HT1080 (cell line): ENCODE data around the gene KCNIP1. TPM values are rescaled to one million over a fixed set of nuclear protein-coding genes. Genes with fewer than 3 reads are reported as not detected.
A peak's percentile ranks its signal among the peaks of the same experiment; 100 is the strongest.
"Not testable (repeated sequence)": the region's sequence is repeated elsewhere in the genome, so short reads cannot be mapped to it uniquely, and the experiment has no call there.

Experiments
- DNase-seq: peaks from one replicate; pipeline ENCODE4 v3.0.0-alpha.2; 2015; ENCODE audit warnings: low read depth
- total RNA-seq: library from RNA; depleted of rRNA; stranded (reverse); fragments of >200 nt; shearing (Covaris generic); gene quantifications from 2 replicates; pipeline ENCODE4 v1.2.3, GENCODE V29; 2014

Gene KCNIP1
- total RNA-seq, 1 experiment from 2014 or later = not detected

DNA sequence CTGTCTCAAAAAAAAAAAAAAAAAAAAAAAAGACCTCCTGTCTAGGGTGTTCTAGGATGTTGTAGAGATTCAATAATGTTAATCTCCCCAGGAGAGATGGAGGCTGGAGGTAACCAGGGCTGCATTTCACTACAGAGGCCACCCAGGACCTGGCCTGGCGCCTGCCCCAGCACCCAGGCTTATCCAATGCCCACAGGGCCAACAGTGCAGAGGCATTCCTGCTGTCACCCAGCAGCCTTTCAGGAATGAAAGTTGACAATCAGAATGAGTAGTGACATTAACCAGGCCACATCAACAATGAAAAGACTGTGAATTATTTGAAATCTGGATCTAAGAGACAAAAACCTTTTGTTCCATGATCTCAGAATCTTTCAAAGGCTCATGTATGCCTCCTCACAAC, 243.5 kb downstream of the KCNIP1 start:
- no peak for DNase-seq

DNA sequence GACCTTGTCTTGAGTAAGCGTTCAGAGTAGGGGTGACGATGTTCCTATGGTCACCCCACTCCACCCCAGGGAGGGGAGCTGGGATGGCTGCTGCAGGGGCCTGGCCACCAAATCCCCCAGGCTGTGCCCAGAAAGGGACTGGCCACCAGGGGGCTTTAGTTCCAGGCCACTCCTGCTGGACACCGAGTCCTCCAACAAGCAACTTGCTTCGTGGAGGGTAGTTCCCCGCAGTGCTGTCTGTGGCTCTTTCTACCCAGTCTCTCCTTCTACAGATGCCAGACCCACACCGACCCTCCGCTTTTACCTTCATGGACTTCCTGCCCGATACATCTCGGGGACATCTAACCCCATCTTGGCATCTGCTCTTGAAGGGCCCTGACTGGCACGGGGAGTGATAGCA, 244.0 kb downstream of the KCNIP1 start:
- peak; percentile 11 for DNase-seq

DNA sequence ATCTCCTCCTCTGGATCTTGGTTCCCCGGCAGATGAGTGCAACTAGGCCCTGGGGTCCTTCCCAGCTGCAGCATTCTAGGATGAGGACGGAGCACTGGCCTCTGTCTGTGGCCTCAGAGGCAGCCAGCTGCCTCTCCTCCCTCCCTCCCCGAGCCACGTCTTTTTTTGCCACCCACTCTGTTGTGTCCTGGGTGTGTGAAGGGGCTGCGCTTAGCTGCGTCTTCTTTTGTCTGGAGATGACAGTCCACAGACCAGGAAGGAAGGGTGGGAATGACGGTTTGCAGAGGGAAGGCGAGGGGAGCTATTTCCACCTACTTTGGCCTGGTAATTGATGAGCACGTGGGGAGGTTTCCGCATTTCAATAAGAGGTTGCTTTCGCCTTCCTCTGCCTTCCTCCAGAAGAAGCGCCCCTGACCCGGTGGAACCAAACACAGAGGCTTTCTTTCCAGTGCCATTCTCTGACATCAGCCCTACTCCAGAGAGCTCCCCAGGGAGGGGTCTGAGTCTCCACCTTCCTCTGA, 245.2 kb downstream of the KCNIP1 start:
- DNase-seq = no peak

DNA sequence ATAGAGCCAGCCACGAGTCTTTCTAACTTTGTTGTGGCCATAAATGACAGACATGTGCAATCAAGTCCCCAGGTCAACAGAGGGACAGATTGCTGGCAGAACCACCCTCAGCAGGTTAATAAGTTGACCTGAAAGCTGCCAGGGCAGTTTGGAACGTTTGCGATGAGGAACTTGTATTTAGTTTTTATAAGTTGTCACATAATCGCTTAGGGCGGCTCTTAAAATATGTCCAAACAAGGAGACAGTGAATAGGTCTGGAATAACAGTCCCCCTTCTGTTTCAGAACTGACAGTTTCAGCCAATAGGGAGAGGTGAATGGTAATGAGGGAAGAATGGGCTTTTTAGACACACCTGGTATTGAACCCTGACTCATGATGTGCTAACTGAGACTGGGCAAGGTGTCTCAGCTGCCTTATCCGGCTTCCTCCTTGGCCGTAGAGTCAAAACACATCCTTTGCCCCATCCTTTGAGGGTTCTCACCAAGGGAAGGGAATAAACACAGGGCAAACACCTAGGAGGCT, 246.2 kb downstream of the KCNIP1 start:
- no peak for DNase-seq

DNA sequence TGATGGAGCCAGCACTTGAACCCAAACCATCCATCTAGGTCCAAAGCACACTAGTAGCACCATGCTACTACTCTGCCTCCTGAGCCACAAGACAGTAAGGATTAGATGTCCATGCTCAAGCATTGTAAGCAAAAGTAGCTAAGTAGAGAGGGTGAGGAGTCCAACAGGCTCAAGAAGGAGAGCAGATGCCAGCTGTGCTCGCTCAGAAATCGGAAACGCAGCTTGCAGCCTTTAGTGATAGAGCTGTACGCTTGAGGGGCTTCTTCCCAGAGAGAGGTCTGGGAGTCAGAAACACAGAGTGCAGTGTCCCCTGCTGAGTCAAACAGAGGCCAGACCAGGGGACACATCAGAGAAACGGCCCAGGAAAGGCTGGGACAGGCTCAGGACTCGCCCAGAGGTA, 247.0 kb downstream of the KCNIP1 start:
- DNase-seq = no peak

DNA sequence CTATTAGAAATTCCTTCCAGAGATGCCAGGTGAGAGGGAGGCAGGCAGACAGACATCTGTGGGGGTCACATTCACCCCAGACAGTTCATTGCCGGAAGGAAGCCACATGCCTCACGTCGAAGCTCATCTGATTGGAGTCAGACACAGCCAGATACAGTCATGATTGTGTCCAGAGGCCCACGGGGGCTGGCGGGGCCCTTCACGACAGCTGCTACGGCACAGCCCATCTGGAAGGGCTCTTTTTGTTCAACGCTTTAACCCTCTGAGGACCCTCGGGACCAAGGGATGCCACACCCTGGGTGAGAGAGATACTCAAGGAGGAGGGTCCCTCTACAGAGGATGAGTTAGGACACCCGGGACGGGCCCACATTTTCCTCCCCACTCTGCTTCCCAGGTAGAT, 247.8 kb downstream of the KCNIP1 start:
- no peak for DNase-seq

DNA sequence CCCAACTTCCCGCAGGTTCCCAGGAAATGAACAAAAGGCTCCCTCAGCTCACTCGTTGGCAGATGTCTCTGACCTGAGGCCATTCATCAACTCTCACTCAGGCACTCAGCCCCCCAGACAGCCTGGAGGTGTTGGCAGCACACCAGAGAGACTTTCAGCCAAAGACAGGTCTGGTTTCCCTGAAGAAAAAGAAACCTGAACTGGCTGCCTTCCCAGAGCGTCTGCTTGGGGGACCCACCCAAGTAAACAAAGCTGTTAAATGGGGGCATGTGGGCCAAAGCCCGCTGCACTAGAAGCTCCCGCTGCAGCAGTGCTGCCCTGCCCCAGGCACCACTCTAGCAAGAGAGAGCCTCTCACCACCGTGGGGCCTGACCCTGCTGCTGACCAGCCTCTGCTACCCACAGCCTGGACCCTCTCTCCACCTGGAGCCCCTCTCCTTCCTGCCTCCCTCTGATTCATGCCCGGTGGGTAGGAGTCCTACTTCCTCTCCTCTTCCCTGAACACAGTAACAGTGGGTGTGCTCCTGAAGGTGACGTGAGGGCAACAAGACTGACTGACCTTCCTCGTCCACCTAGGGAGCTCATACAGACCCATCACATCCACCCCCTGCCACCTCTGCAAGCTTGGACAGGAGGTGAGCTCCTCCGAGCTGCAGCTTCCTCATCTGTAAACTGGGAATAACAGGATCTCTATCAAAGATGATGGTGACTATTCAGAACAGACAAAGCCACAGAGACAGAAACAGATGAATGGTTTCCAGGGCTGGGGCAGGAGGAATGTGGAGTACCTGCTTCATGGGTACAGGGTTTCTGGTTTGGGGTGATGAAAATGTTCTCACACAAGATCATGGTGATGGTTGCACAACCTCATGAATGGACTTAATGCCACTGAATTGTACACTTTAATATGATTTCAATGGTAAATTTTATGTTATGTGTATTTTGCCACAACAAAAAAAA, 248.7 kb downstream of the KCNIP1 start:
- DNase-seq = no peak

DNA sequence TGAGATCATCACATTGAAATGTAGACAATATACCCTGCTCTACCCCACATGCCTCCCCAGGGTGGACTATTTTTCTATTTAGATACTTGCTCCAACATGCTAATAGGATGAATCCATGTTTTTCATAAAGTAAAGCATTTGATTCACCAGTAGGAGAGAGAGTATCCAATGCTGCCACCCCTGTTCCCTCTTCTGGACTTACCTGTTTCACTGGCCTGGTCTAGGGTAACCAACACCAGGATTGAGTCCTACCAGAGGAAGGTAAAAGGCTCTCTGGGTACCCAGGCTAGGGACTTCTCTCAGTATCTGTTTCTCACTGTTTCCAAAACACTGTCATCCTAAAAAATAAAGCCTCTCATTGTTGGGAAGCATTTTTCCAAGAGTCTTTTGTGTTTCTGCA, 249.5 kb downstream of the KCNIP1 start:
- no peak for DNase-seq

DNA sequence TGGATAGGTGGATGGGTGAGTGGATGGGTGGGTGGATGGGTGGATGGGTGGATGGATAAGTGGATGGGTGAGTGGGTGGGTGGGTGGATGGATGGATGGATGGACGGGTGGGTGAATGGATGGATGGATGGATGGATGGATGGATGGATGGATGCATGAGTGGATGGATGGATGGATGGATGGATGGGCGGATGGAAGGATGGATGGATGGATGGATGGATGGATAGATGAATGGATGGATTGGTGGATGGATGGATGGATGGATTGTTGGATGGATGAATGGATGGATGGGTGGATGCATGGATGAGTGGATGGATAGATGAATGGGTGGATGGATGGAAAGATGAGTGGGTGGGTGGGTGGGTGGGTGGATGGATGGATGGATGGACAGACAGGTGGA, 250.7 kb downstream of the KCNIP1 start:
- DNase-seq = not testable (repeated sequence)

DNA sequence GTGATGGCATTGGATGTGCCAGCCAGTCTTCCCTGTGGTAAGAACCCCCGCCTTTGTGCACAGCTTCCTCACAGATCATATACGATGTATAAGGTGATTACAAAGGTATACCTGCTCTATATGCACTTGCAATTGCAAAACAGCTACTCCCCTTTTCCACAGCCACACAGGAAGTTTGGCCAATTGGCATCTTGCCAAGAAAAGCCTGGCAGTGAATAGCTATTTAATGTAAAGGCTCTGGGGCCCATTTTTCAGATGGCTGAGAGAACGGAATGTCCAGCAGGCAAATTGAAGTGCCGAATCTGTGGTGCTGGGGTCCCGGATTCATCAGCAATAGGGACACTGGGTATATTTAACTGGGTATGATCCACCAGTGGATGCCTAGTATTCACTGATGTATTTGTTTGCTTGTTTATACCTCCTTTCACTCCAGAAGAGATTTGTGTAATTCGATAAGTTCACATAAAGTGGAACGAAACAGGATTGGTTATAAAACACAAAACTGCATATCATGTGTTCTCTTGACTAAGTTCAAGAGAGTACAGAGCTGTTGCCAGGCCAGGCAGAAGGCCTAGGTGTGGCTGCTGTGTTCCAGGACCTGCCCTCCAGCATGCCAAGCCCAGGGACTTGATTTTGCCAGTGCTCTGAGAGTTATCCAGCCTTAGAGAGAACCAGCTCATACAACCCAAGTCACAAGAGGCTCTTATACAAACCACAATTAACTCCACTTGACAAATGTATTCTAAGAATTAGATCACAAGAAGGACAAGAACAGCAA, 252.0 kb downstream of the KCNIP1 start:
- no peak for DNase-seq

DNA sequence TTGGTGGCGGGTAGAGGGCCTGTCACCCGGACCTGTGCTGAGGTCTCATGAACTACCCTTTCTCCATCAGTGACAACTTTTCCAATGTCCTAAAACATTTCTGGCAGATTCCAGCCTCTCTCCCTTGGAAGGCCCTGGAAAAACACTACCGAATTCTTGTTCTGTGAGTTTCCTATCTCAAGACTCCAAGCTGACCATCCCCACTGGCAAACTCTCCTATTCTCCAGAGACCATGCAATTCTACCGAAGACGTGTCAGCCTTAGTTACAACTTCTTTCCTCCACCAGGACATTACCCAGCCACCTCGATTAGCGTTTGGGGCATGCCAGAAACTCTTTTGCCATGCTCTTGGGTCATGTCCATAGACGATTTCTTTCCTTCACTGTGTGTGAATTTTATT, 252.9 kb downstream of the KCNIP1 start:
- no peak for DNase-seq

DNA sequence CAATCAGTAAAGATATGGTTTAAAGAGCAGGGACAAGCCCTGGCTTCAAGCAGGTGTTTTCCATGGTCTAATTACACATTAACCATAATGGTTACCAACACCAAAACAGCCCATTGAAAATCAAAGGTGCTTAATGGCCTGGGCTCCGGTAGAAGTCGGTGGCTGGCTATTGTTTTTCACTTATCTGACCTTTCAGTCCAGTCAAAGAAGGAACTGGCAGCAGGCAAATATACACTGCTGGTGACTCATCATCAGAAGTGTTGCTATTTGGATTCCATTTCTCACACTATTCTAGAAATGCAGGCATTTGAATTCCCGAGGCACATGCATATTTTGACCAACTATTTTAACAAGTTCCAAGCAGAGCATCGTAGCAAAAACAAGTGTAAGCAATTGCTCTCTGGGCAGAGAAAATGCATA, 253.4 kb downstream of the KCNIP1 start:
- no peak for DNase-seq

DNA sequence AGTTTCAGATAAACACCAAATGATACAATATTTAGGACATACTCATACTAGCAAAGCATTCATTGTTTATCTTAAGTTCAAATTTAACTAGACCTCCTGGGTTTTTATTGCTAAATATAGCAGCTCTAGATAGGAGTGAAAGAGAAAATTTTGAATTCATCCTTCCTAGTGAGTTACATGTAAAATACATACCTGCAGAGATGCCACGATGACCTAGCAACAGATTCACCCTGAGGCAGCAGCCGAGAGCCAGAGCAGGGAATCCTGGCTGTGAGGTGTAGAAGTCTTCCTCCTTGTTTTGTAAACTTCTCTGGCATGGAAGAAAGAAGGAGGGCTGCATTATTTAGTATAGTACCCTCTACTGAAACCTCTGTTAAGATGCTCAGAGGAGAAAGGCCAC, 253.8 kb downstream of the KCNIP1 start:
- DNase-seq = no peak

DNA sequence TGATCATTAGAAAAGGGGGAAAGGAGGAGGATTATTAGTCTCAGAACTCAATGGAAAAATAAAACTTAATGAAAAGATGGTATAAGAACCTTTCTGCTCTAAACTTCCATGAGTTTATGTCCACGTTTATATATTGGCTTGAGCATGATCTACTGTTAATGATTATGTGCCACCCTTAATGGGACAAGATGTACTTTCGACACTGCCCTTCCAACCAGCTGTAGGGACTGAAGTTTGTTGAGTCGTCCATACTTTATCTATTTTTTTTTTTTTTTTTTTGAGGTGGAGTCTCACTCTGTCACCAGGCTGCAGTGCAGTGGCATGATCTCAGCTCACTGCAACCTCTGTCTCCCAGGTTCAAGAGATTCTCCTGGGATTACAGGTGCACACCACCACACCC, 254.7 kb downstream of the KCNIP1 start:
- DNase-seq = no peak

DNA sequence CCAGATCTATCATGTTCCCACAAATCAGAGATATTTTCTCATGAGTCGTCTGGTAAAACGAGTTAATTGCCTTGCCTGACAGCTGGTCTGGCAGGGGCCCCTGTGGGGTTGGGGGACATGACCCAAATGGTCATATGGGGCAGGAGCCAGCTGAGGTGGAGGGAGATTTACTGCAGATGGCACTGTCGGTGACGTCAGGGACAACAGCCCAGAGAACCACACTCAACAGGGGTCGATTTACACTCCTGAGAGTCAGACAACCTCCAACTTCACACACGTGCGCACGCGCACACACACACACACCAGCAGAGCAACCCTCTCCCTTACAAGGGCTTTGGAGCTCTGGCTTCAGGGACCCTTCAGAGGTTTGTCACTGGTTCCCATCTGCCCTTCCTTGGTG, 256.3 kb downstream of the KCNIP1 start:
- DNase-seq = no peak

DNA sequence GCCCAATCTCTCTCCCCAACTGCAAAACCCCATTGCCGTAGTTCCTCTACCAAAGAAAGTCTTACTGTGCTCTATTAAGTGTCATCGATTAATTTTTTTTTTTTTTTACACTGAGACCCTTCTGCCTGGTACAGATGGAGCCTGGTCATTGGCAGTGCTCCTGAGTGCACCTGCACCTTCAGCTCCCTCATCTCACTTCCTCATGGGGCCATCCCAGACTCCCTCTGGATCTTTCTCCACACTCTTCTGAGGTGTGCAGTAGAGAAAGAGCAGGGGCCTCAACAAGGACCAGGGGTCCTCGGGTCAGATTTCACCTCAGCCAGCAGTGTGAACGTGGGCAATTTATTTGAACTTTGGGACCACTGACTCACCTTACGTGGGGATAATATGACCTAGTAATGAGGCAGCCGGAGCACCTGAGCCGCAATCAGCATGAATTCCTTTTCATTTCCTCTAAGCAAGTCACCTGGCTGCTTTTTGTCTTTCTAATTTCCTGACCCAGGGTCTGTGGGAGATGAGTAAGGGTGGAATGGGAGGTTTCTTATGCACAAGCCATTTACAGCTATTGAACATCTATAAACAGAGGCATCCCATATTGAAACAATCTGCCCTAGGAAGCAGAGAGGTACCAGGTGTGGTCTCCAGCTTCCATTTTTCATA, 257.4 kb downstream of the KCNIP1 start:
- no peak for DNase-seq

DNA sequence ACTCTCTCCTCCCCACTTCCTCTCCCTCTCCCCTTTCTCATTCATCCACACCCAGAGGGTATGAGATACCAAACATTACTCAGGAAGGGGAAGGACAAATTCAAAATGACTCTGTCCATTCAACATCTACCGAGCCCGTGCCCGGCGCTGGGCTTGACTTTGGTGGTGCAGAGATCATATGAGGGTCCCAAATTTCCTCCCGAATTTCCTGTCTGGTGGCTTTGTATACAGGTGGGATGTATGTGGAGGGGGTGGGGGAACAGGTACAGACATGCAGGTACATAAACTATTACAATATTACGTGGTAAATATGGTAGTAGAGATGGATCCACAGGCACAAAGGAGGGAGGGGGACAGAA, 257.9 kb downstream of the KCNIP1 start:
- DNase-seq = no peak

DNA sequence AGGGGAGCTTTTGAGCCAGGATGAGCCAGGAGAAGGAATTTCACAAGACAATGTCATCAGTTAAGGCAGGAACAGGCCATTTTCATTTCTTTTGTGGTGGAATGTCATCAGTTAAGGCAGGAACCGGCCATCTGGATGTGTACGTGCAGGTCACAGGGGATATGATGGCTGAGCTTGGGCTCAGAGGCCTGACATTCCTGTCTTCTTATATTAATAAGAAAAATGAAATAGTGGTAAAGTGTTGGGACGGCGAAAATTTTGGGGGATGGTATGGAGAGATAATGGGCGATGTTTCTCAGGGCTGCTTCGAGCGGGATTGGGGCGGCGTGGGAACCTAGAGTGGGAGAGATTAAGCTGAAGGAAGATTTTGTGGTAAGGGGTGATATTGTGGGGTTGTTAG, 258.5 kb downstream of the KCNIP1 start:
- DNase-seq = not testable (repeated sequence)

DNA sequence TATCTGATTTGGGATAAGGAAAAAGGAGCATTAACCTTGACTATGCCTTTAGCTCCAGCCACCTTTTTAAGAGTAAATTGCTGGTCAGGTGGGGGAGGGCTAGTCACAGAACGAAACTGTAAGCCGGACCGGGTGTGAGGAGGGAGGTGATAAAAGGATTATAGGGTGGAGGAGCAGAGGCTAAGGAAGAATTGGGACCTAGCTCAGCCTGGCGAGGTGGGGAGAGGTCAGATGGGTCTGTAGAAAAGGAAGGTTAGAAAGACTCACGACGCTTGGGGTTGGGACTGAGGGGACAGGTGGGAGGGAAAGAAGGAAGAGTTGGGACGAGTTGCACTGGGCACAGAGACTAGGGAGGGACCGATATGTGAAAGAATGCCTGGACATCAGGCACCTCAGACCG, 262.0 kb downstream of the KCNIP1 start:
- not testable (repeated sequence) for DNase-seq

DNA sequence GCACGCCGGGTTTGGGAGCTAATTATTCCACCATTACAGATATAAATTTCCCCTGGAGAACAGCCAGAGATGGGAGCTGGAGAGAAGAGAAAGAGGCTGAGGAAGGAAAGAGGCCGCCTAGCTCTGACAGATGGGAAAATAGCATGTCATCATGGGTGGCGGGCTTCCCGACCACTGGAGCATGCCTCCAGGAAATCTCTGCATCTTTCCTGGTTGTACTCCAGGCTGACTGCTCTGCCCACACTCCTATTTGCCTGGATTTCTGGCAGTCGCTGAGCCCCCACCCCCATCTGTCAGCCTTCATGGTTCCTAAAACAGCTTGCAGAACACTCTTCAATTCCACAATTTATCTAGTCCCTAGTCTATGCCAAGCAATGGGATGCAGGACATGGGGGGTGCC, 265.4 kb downstream of the KCNIP1 start:
- DNase-seq = no peak

DNA sequence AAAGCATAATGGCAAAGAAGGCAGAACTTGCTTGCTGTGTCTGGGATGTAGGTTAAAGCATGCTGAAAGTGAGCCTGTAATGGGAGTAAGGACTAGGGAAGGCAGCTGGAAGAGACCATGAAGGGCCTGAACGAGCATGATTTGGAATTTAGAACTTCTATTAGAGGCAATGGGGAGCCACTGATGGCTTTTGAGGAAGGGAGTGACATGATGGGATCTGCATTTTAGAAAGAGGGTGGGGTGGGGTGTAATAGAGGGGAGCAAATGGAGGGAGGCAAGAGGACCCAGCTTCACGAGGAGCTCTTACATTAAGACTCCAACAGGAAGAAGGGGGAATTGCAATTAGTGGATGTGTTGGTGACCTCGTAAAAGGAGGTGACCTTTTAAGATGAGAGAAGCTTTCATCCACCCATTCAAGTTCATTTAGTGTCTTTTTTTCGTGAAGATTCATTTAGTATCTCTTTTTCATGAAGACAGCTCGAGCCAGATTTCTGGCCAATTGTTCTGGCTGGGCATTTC, 266.1 kb downstream of the KCNIP1 start:
- no peak for DNase-seq
